H1 (cell line): ENCODE data around the gene MBD3L2. TPM values are rescaled to one million over a fixed set of nuclear protein-coding genes. Genes with fewer than 3 reads are reported as not detected.

Experiments
- SIN3A ChIP-seq, 2 experiments: IDR thresholded peaks in 1 of 2; conservative IDR thresholded peaks in 1 of 2; 2 replicates each; pipeline ENCODE4 v1.6.1; 2011 to 2012; ENCODE audit warnings: low read length in 2 of 2, improper control_type of control experiment in 1 of 2, low read depth in 1 of 2, mild to moderate bottlenecking in 1 of 2
- ZNF274 ChIP-seq: IDR thresholded peaks from 2 replicates; pipeline ENCODE4 v1.7.0; 2012; ENCODE audit warnings: low read length, borderline replicate concordance; ENCODE audit errors: extremely low read depth
- polyA plus RNA-seq, 7 experiments: library from polyadenylated mRNA; depleted of rRNA in 3 of 7; stranded (reverse) in 5 of 7; unstranded in 2 of 7; fragments of >200 nt in 5 of 7; fragments of 200-250 nt in 2 of 7; gene quantifications; 1 replicate in 5 of 7; 2 replicates in 1 of 7; 4 replicates in 1 of 7; pipeline versions ENCODE4 v1.2.1 to v1.2.3, GENCODE V29; 2011 to 2013; ENCODE audit warnings: missing spikeins in 2 of 7, mixed read lengths in 2 of 7
- total RNA-seq: library from RNA; stranded (reverse); fragmentation: NEBNext Ultra II Directional; extraction: Animal tissue kit (Norgen Biotek cat#: 25700); gene quantifications from 2 replicates; pipeline ENCODE4 v1.2.1, GENCODE V29; 2021

Gene MBD3L2
- total and polyA plus RNA-seq, 2 of the 8 experiments (the other 6 are each of a cell fraction or from before 2014, with no cell fraction given): not detected

GRCh38 chr19:7000816-7001215, 48.3 kb upstream of the MBD3L2 start (continued):
- TF ChIP-seq ZNF274: no peak
- TF ChIP-seq SIN3A (conservative IDR thresholded peaks at IDR 0.05 in 1 of 2, IDR thresholded peaks at IDR 0.05 in 1 of 2; ENCODE audit: low read depth in 1 of 2, low read length in 2 of 2): no peak
